B cell (primary cell): ENCODE results near the gene ADSS2. TPM values are rescaled to one million over a fixed set of nuclear protein-coding genes. Genes with fewer than 3 reads are reported as not detected.

Experiments used
- ATAC-seq: fragments of 200-7000 bp; cut with Tn5 transposase; one replicate; pipeline ENCODE4 v1.10.0; 2021; ENCODE audit warnings: low read depth, mild to moderate bottlenecking, moderate number of reproducible peaks, moderate library complexity
- CTCF ChIA-PET: fragments of 350-600 bp; sonication (Branson Sonifier 250); formaldehyde crosslinking; loops from one replicate; lab custom pipeline; 2021; ENCODE audit warnings: antibody characterized with exemption, inconsistent platforms; lab: Charles Lee
- POLR2A ChIA-PET: fragments of 350-600 bp; sonication (Branson Sonifier 250); formaldehyde crosslinking; loops from one replicate; lab custom pipeline; 2021; ENCODE audit warnings: antibody characterized with exemption; lab: Charles Lee
- DNase-seq: peaks from one replicate; pipeline ENCODE4 v3.0.0; 2013
- H2AFZ ChIP-seq: 2 replicates; pipeline ENCODE4 v1.6.1; 2012; ENCODE audit warnings: mild to moderate bottlenecking, low read depth, low read length; ENCODE audit not compliant: insufficient read depth, poor library complexity, severe bottlenecking
- H3K27ac ChIP-seq, 2 donors: 1 replicate in 1 of 2; 2 replicates in 1 of 2; pipeline ENCODE4 v1.5.1; 2012 to 2013; ENCODE audit warnings: low read length in 2 of 2, mild to moderate bottlenecking in 2 of 2, moderate library complexity in 1 of 2
- H3K27me3 ChIP-seq, 4 experiments: fragments of 200-600 bp in 1 of 4; sonication (generic) in 1 of 4; replicated peaks in 1 of 4; 1 replicate in 2 of 4; 2 replicates in 2 of 4; pipeline versions ENCODE4 v1.6.1 to v1.7.0; 2013 to 2016; ENCODE audit warnings: low read length in 3 of 4, mild to moderate bottlenecking in 2 of 4, mixed read lengths in 1 of 4, moderate library complexity in 1 of 4; ENCODE audit not compliant: insufficient read depth in 4 of 4, control insufficient read depth in 3 of 4; ENCODE audit errors: control extremely low read depth in 1 of 4
- H3K36me3 ChIP-seq, 2 experiments: replicated peaks in 1 of 2; 1 replicate in 1 of 2; 2 replicates in 1 of 2; pipeline versions ENCODE4 v1.6.1 to v1.7.1; 2013; ENCODE audit warnings: low read length in 1 of 2; ENCODE audit not compliant: insufficient read depth in 2 of 2, control insufficient read depth in 1 of 2; ENCODE audit errors: control extremely low read depth in 1 of 2, extremely low read depth in 1 of 2
- H3K4me1 ChIP-seq, 2 donors: fragments of 200-600 bp in 1 of 2; sonication (generic) in 1 of 2; 1 replicate in 1 of 2; 2 replicates in 1 of 2; pipeline versions ENCODE4 v1.5.1 to v1.6.1; 2013 to 2017; ENCODE audit warnings: low read length in 2 of 2; ENCODE audit not compliant: control insufficient read depth in 2 of 2, insufficient read depth in 2 of 2
- H3K4me2 ChIP-seq: replicated peaks from 2 replicates; pipeline ENCODE3; 2012; ENCODE audit warnings: mild to moderate bottlenecking, low read depth, low read length; ENCODE audit not compliant: poor library complexity, severe bottlenecking
- H3K4me3 ChIP-seq, 5 experiments: fragments of 200-600 bp in 1 of 5; sonication (generic) in 1 of 5; 1 replicate in 3 of 5; 2 replicates in 2 of 5; pipeline versions ENCODE4 v1.5.1 to v1.7.0; 2011 to 2016; ENCODE audit warnings: low read length in 4 of 5, mild to moderate bottlenecking in 4 of 5, low read depth in 2 of 5, control low read depth in 1 of 5, moderate library complexity in 1 of 5; ENCODE audit not compliant: insufficient read depth in 1 of 5; ENCODE audit errors: control extremely low read depth in 1 of 5, extremely low read depth in 1 of 5
- H3K79me2 ChIP-seq: fragments of 200-600 bp; sonication (generic); one replicate; pipeline ENCODE4 v1.6.0; 2016; ENCODE audit warnings: low read length; ENCODE audit not compliant: control insufficient read depth, insufficient read depth
- H3K9ac ChIP-seq: fragments of 200-600 bp; sonication (generic); 2 replicates; pipeline ENCODE4 v1.6.1; 2017; ENCODE audit warnings: mild to moderate bottlenecking, low read length, moderate library complexity
- H3K9me3 ChIP-seq, 3 donors: one replicate each; pipeline versions ENCODE4 v1.6.1 to v1.7.1; 2013; ENCODE audit warnings: low read length in 2 of 3; ENCODE audit not compliant: control insufficient read depth in 2 of 3, insufficient read depth in 1 of 3; ENCODE audit errors: control extremely low read depth in 1 of 3
- H4K20me1 ChIP-seq: 2 replicates; pipeline ENCODE4 v1.6.0; 2012; ENCODE audit warnings: mild to moderate bottlenecking, low read length; ENCODE audit not compliant: insufficient read depth, control insufficient read depth, poor library complexity, severe bottlenecking
- H3K27ac Mint-ChIP-seq: one replicate; pipeline ENCODE4 v1.8.0; 2021; ENCODE audit warnings: mixed read lengths
- H3K27me3 Mint-ChIP-seq: one replicate; pipeline ENCODE4 v1.8.0; 2021; ENCODE audit warnings: mixed read lengths
- H3K4me1 Mint-ChIP-seq: one replicate; pipeline ENCODE4 v1.8.0; 2021; ENCODE audit warnings: mixed read lengths
- H3K4me3 Mint-ChIP-seq: one replicate; pipeline ENCODE4 v1.8.0; 2021; ENCODE audit warnings: mixed read lengths
- H3K9me3 Mint-ChIP-seq: one replicate; pipeline ENCODE4 v1.8.0; 2022; ENCODE audit warnings: mixed read lengths; ENCODE audit not compliant: insufficient read depth
- CTCF ChIP-seq: fragments of 200-600 bp; IDR thresholded peaks from one replicate; pipeline ENCODE4 v1.8.0; 2022; ENCODE audit warnings: antibody characterized with exemption, mild to moderate bottlenecking
- EZH2 ChIP-seq: IDR thresholded peaks from 2 replicates; pipeline ENCODE4 v1.6.1; 2012; ENCODE audit warnings: borderline replicate concordance, low read depth, mild to moderate bottlenecking, moderate library complexity, low read length; ENCODE audit not compliant: insufficient read depth, poor library complexity, severe bottlenecking
- WGBS: methylation state at CpG from one replicate; pipeline ENCODE4 v1.1.5; 2013; ENCODE audit warnings: missing lambda C conversion rate; ENCODE audit not compliant: insufficient coverage; 5-methylcytosine and 5-hydroxymethylcytosine counted together
- intact Hi-C: fragments of 100-400 bp; cut with micrococcal nuclease; formaldehyde crosslinking; loops from one replicate; pipeline ENCODE4 v1.10.0; 2022
- polyA plus RNA-seq: library from polyadenylated mRNA; depleted of rRNA; stranded (reverse); fragments of >200 nt; gene quantifications from 2 replicates; pipeline ENCODE4 v1.2.3, GENCODE V29; 2012
- total RNA-seq, 2 donors: library from RNA; stranded (reverse); fragments of 120-200 nt in 1 of 2; gene quantifications; 1 replicate in 1 of 2; 2 replicates in 1 of 2; pipeline versions ENCODE4 v1.2.3 to v1.2.4, GENCODE V29; 2013 to 2022

ADSS2 gene
- total and polyA plus RNA-seq, 2 donors (not counting 1 experiment from before 2014, with no cell fraction given) = 13.0 to 48.4 TPM

GRCh38 chr1:244454412-244454811 lies 2.7 kb upstream of the ADSS2 start:
- ATAC-seq (no peak), DNase-seq (no peak)
- no peak overlapping the region for H3K27ac ChIP-seq
- no peaks in the 10 kb centered on the region for H3K27me3 ChIP-seq
- H4K20me1 ChIP-seq = peaks cover 7% of the 10 kb centered on the region
- no peaks in the 10 kb centered on the region for H3K9me3 ChIP-seq
- H3K79me2 ChIP-seq = peaks cover 17% of the 10 kb centered on the region
- CTCF ChIA-PET = no interaction called here
- H3K36me3 ChIP-seq = peaks cover 0 to 7% of the 10 kb centered on the region in 2 experiments
- TF ChIP-seq CTCF (no peak), EZH2 (no peak)
- H2AFZ ChIP-seq = no peak overlapping the region
- H3K4me3 ChIP-seq = no peak overlapping the region
- H3K27ac Mint-ChIP-seq = no peak overlapping the region
- no peaks in the 10 kb centered on the region for H3K27me3 Mint-ChIP-seq
- no peaks in the 10 kb centered on the region for H3K9me3 Mint-ChIP-seq
- peaks cover 20% of the 10 kb centered on the region for H3K4me1 Mint-ChIP-seq
- no peak overlapping the region for H3K4me2 ChIP-seq
- H3K4me3 Mint-ChIP-seq = no peak overlapping the region
- WGBS = 100% methylated on average over 1 of the region's 6 CpGs
- H3K9ac ChIP-seq = no peak overlapping the region
- intact Hi-C loops = loop anchor here (5.0 kb wide), 2 partner anchors 132 to 602 kb away; partner anchors contain the start of gene AKT3
- POLR2A ChIA-PET = no interaction called here
- peaks cover 17 to 18% of the 10 kb centered on the region in 2 donors for H3K4me1 ChIP-seq

- peaks cover 0 to 13% of the 10 kb centered on the region in 2 experiments for H3K36me3 ChIP-seq
- peaks cover 17 to 18% of the 10 kb centered on the region in 2 donors for H3K4me1 ChIP-seq
- H3K9ac ChIP-seq = peak overlapping the region; percentile 97
- H4K20me1 ChIP-seq = peaks cover 10% of the 10 kb centered on the region
- peak overlapping the region; percentile 90 for H2AFZ ChIP-seq
- Mint-ChIP-seq H3K27me3 (no peaks in the 10 kb centered on the region), H3K27ac (peak overlapping the region; percentile 94), H3K4me1 (peaks cover 35% of the 10 kb centered on the region), H3K9me3 (no peaks in the 10 kb centered on the region), H3K4me3 (peak overlapping the region; percentile 95)
- POLR2A ChIA-PET = interaction anchor here (1.4 to 1.7 kb wide), 2 partner anchors 9 to 519 kb away, joined by 6 to 7 read pairs; partner anchors contain the start of gene CATSPERE
- under 1% methylated on average over 41 of the region's 47 CpGs for WGBS
- peak; percentile 47 for TF ChIP-seq CTCF
- no peak for TF ChIP-seq EZH2
- CTCF ChIA-PET = no interaction called here
- H3K27ac ChIP-seq = peak overlapping the region; percentile 92 to 94
- H3K4me2 ChIP-seq = peak overlapping the region; percentile 98
- DNase-seq = peak; percentile 100
- peak overlapping the region in 4 of 5 experiments; percentile 88 to 98 (median 93) for H3K4me3 ChIP-seq
- H3K79me2 ChIP-seq = peaks cover 39% of the 10 kb centered on the region
- peak; percentile 92 for ATAC-seq
- H3K9me3 ChIP-seq = no peaks in the 10 kb centered on the region
- no peaks in the 10 kb centered on the region for H3K27me3 ChIP-seq
- intact Hi-C loops = loop anchor here (1.0 to 5.0 kb wide), 9 partner anchors 9 to 1197 kb away; partner anchors contain the start of genes AKT3, CATSPERE, CEP170 and COX20
These were observed 464 bp upstream of the ADSS2 start for GRCh38 chr1:244451951-244452795.
